ENCODE results near the gene CCDC117.

CCDC117 gene

DNA sequence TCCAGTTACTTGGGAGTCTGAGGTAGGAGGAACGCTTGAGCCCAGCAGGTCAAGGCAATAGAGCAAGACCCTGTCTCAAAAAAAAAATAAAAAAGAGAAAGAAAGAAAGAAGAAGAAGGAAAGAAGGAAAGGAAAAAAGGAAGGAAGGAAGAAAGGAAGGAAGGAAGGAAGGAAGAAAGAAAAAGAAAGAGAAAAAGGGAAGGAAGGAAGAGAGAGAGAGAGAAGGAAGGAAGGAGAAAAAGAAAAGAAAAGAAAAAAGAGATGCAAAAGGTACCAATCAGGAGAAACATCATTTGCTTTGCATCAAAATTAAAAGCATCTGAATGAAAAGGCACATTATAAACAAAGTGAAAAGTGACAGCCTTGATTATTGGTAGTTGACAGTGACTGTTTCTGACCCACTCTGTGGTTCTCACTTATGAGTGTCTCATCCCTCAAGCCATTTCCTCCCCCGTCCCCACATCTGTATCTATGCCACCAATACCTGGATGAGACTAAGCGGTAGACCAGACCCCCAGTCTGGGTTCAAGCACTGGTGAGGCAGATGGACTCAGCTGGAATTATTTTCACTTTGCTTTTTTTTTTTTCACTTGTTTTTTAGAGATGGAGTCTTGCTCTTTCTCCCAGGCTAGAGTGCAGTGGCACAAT is 60.9 kb downstream of the CCDC117 start:
- no peak overlapping the region for H3K27ac ChIP-seq
- H3K4me1 ChIP-seq (ENCODE audit: control insufficient read depth in 1 of 2, insufficient read depth in 1 of 2, low read depth in 1 of 2, low read length in 1 of 2): peaks cover 16 to 25% of the 10 kb centered on the region in 2 experiments
- H3K4me3 ChIP-seq (ENCODE audit: low read depth in 1 of 2, low read length in 1 of 2): no peak overlapping the region
- H3K36me3 ChIP-seq: no peaks in the 10 kb centered on the region
- no peaks in the 10 kb centered on the region for H3K27me3 ChIP-seq
- TF ChIP-seq, protein P1, sequence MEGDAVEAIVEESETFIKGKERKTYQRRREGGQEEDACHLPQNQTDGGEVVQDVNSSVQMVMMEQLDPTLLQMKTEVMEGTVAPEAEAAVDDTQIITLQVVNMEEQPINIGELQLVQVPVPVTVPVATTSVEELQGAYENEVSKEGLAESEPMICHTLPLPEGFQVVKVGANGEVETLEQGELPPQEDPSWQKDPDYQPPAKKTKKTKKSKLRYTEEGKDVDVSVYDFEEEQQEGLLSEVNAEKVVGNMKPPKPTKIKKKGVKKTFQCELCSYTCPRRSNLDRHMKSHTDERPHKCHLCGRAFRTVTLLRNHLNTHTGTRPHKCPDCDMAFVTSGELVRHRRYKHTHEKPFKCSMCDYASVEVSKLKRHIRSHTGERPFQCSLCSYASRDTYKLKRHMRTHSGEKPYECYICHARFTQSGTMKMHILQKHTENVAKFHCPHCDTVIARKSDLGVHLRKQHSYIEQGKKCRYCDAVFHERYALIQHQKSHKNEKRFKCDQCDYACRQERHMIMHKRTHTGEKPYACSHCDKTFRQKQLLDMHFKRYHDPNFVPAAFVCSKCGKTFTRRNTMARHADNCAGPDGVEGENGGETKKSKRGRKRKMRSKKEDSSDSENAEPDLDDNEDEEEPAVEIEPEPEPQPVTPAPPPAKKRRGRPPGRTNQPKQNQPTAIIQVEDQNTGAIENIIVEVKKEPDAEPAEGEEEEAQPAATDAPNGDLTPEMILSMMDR (IDR thresholded peaks at IDR 0.05): no peak
- no peaks in the 10 kb centered on the region for H3K9me3 ChIP-seq

DNA sequence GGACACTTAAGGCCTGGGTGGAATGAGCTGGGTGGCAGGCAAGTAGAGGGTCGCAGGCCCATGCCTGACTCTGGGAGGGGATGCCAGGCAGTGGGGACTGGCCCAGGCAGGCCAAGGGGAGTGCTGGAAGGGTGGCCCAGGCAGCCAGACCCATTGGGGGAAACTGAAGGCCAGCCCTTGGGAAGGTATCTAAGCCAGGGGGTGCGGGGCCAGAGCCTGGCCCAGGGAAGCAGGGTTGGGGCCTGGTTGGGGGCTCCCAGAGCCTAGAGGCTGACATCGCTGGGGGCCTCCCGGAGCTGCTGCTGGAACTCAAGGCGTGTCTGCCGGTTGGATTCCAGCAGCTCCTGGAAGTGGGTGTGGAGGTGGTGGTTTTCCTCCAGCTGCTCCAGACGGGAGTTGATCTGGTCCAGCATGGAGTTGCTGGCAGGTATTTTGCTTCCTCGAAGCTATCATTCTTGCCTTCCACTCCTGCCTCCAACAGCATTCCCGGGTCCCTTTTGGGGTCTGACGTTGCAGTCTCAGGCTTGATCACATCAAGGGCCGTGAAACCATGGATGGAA is 63.2 kb downstream of the CCDC117 start:
- Histone ChIP-seq H3K36me3 (no peaks in the 10 kb centered on the region), H3K4me3 (ENCODE audit: low read depth in 1 of 2, low read length in 1 of 2) (no peak overlapping the region), H3K27ac (no peak overlapping the region), H3K4me1 (ENCODE audit: control insufficient read depth in 1 of 2, insufficient read depth in 1 of 2, low read depth in 1 of 2, low read length in 1 of 2) (peaks cover 0 to 9% of the 10 kb centered on the region in 2 experiments), H3K27me3 (no peaks in the 10 kb centered on the region), H3K9me3 (no peaks in the 10 kb centered on the region)
- TF ChIP-seq, protein P1 (IDR thresholded peaks at IDR 0.05): no peak

DNA sequence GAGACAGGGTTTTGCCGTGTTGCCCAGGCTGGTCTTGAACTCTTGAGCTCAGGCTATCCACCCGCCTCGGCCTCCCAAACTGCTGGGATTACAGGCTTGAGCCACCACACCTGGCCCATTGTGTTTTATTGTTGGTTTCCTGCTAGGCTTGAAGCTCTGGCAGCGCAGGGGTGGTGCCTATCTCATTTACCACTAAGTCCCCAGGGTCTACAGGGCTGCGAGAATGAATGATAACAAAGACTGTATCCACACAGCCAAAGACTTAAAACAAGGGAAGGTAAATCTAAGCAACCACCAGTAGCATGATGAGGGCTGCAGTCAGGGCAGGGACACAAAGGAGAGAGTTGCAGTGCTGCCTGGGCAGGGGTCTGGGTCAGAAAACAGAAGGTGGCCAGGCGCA is 65.1 kb downstream of the CCDC117 start:
- H3K27me3 ChIP-seq: no peaks in the 10 kb centered on the region
- peaks cover 8 to 14% of the 10 kb centered on the region in 2 experiments for H3K4me1 ChIP-seq (ENCODE audit: control insufficient read depth in 1 of 2, insufficient read depth in 1 of 2, low read depth in 1 of 2, low read length in 1 of 2)
- H3K4me3 ChIP-seq (ENCODE audit: low read depth in 1 of 2, low read length in 1 of 2): no peak overlapping the region
- no peaks in the 10 kb centered on the region for H3K36me3 ChIP-seq
- H3K9me3 ChIP-seq: no peaks in the 10 kb centered on the region
- no peak overlapping the region for H3K27ac ChIP-seq
- TF ChIP-seq, protein P1 (IDR thresholded peaks at IDR 0.05): no peak
